ENCODE data around the gene PTCD1.

The PTCD1 gene

DNA sequence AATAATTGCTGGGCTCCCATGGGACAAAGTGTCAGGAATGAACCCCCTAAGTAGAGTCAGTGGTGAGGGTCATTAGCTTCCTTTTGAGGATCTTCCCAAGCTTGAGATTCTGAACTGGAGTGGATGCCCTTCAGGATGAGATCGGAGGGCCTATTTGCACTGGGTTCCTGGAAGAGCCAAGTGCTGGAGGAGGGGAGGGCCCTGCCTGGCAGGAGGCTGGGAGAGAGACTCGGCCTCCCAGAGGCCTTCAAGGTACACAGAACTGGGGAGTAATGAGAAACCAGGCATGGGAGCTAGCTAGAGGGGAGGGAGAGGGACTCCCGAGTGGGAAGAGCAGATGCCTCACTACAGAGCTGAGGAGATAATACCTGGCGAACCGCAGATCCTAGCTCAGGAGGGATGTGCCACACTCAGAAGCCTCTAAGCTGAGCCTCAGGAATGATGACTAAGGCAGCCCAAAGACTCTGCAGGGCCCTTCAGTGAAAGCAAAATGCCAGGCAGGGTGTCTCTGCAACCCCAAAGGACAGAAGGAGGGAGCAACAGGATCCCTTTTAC is 39.6 kb downstream of the PTCD1 start:
- DNase-seq (ENCODE audit: extremely low read depth, low read depth): no peak
- H3K4me3 ChIP-seq (replicated peaks; ENCODE audit: low read depth, low read length): no peak overlapping the region
- TF ChIP-seq, protein P1, sequence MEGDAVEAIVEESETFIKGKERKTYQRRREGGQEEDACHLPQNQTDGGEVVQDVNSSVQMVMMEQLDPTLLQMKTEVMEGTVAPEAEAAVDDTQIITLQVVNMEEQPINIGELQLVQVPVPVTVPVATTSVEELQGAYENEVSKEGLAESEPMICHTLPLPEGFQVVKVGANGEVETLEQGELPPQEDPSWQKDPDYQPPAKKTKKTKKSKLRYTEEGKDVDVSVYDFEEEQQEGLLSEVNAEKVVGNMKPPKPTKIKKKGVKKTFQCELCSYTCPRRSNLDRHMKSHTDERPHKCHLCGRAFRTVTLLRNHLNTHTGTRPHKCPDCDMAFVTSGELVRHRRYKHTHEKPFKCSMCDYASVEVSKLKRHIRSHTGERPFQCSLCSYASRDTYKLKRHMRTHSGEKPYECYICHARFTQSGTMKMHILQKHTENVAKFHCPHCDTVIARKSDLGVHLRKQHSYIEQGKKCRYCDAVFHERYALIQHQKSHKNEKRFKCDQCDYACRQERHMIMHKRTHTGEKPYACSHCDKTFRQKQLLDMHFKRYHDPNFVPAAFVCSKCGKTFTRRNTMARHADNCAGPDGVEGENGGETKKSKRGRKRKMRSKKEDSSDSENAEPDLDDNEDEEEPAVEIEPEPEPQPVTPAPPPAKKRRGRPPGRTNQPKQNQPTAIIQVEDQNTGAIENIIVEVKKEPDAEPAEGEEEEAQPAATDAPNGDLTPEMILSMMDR (IDR thresholded peaks at IDR 0.05; ENCODE audit: low read depth, low read length, missing control alignments): no peak

DNA sequence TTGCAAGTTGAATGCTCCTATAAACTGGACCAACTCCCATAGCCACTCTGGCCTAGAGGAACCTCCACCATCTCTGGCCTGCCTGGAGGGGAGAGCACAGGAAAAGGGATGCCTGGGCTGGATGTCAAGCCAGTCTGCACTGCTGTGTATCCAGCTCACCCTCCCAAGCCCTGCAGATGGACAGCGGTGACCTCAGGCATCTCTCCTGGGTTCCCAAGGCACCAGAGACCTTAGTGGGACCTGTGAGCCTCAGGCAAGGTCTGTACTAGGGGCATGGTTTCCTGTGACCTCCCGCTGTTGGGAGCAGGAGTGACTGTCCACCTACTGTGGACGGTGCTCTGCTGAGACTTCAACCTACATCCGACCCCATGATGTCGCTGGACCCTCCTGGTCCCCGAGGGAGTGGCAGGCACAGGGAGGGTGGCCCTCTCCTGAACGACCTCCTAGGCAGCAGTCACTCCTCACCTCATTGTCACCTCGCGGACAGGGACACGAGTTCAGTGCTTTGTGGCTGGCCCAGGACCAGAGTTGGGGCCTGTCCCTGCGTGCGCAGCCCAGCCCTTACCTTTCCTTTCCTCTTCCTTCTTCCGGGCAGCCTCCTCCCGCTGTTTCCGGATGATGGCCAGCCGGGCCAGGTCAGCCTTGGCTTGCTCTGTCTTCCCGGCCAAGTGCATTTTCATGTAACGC is 41.2 kb downstream of the PTCD1 start:
- TF ChIP-seq, protein P1 (IDR thresholded peaks at IDR 0.05; ENCODE audit: low read depth, low read length, missing control alignments): no peak
- no peak overlapping the region for H3K4me3 ChIP-seq (replicated peaks; ENCODE audit: low read depth, low read length)
- no peak for DNase-seq (ENCODE audit: extremely low read depth, low read depth)

DNA sequence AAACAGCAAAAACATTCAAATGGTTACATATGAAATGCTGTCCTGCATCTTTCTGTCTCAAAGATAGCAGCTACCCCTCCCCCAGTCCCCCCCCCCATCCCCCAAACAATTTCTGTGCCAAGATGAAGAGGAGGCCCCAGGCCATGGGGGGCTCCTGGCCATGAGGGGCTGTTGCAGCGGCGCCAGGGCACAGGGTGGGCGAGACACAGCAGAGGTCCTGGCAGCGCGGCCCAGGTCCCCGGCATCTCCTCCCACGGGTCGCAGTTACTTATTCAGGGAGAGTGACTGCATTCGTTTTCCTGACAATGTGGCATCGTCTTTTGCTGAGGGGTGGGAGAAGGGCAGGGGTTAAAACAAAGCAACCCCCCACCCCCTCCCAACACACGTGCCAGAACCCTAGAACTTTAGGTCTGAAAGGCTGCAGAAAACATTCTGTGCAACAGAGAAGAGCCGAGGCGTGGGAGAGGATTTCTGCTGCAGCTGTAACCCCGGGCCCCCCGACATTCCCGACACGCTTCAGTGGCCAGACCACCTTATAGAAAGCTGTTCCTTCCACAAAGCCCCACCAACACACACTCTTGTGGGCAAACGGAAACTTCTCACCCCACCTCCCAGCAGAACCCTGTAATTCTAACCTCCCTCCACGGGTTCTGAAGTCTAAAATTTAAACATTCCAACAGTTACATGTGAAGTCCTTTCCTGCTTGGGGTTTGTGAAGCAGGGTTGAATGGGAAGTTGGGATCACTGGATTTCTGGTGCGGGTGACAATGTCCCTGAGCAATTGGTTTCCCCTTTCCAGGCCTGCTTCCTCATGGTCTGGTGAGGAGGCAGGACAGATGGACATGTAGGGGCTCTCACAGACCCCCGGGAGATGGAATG is 41.9 kb downstream of the PTCD1 start:
- H3K4me3 ChIP-seq (replicated peaks; ENCODE audit: low read depth, low read length): no peak overlapping the region
- DNase-seq (ENCODE audit: extremely low read depth, low read depth): no peak
- TF ChIP-seq, protein P1 (IDR thresholded peaks at IDR 0.05; ENCODE audit: low read depth, low read length, missing control alignments): no peak

DNA sequence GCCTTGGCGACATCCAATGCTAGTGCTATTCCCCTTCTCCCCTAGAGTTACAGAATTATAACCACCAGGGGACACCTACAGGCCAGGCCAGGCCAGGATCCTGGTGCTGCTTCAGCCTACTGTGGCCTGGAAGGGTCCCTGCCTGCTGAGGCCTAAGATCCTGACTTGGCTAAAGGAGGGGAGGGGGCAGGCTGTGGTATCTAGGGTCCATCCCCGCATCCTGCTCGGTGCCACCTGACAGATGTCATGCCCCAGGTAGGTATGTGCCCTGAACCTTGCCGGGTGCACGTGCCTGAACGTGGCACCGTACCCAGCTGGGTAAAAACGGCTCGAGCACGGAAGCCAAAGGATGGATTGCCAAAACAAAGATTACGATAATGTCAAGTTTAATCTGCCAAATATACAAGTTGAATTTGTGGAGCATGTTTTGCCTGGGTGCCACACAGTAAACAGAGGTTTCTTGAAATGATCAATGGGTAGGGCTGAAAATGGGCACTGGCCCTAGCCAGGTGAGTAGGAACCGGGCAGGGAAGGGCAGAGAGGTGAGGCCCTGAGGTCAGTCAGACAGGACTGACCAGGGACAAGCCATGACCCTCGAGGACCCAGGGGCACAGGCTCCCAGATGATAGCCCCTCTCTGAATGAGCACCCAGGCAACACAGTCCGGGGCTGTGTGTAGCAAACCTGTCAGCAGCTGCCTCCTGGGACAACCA is 42.8 kb downstream of the PTCD1 start:
- DNase-seq (ENCODE audit: extremely low read depth, low read depth): no peak
- TF ChIP-seq, protein P1 (IDR thresholded peaks at IDR 0.05; ENCODE audit: low read depth, low read length, missing control alignments): no peak
- H3K4me3 ChIP-seq (replicated peaks; ENCODE audit: low read depth, low read length): no peak overlapping the region

DNA sequence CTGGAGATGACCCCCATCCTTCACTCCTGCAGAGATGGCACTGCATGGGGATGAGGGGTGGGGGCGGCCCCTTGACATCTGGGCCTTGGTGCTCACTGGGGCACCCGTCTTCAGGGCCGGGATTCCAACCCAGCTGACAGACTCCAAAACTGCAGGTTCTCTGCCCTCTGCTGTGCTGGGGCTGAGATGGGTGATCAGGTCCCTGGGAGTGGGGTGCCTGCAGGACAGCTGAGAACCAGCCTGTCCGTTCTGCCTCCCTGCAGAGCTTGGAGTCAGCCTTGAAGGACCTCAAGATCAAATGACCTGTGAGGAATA is 44.5 kb downstream of the PTCD1 start:
- DNase-seq (ENCODE audit: extremely low read depth, low read depth): no peak
- TF ChIP-seq, protein P1 (IDR thresholded peaks at IDR 0.05; ENCODE audit: low read depth, low read length, missing control alignments): no peak
- no peak overlapping the region for H3K4me3 ChIP-seq (replicated peaks; ENCODE audit: low read depth, low read length)

DNA sequence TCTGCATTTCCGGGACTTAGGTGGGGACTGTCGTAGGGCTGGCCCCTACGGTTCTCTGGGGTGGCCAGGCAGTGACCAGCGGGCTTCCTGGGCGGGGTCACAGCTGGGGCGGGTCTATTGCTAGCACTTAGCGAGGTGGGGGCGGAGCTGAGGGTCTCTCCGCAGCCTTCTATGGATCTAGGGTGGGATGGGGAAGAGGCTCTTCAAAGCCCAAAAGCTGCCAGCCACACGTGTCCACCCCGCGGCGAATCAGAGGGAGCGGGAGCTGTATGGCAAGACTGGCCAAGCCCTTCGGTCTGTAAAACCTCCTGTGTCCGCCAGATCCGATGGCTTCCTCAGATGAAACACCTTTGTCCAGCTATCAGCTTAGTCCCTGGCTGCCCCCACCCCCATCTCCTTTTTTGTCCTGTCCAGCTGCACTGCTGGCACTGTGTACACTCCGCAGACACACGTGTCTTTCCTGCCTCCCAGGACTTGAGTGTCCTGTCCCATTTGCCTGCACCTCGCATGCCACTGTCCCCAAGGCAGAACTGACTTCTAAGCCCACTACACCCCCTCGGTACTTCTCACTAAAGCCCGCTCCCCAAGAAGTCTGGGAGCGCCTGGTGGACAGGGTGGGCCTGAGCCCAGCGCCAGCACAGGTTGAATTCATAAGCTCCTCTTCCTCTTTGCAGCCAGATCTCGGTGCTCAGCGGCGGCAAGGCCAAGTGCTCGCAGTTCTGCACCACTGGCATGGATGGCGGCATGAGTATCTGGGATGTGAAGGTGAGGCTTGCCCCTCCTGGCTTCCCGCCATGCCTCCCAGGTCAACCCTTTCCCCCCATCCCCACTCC is 45.0 kb downstream of the PTCD1 start:
- TF ChIP-seq, protein P1 (IDR thresholded peaks at IDR 0.05; ENCODE audit: low read depth, low read length, missing control alignments): no peak
- DNase-seq (ENCODE audit: extremely low read depth, low read depth): no peak
- H3K4me3 ChIP-seq (replicated peaks; ENCODE audit: low read depth, low read length): peak overlapping the region; percentile 31

Measured in HFF-Myc (cell line).